K562 treated with DMSO at 1 percent for 24 hours (cell line): Measurements from ENCODE around the gene NUDT21. TPM values are rescaled to one million over a fixed set of nuclear protein-coding genes. Genes with fewer than 3 reads are reported as not detected.

Source experiments
- total RNA-seq: library from RNA; unstranded; fragments of 300-600 nt; gene quantifications from 2 replicates; pipeline ENCODE4 v1.2.3, GENCODE V29; 2022; ENCODE audit warnings: low read depth; ENCODE audit not compliant: insufficient read depth

Gene NUDT21
- 69.4 and 82.9 TPM in 2 replicates for total RNA-seq

GRCh38 chr16:56450986-56451752 is at the start of gene NUDT21, which contains the start of gene OGFOD1:
Gene NUDT21 (minus strand): TSS chr16:56451332. CDS start chr16:56451202, 130 bp downstream.
Gene OGFOD1 (plus strand): TSS chr16:56451554. CDS start chr16:56451613, 59 bp downstream.

GRCh38 chr16:56425439-56425832 is 25.7 kb downstream of the NUDT21 start, which contains the start of gene AMFR:
Gene AMFR (minus strand): TSS chr16:56425545. CDS start chr16:56425327, 218 bp downstream.

Other genes starting within 250 kb of the NUDT21 start
- 103 and 111 TPM in 2 replicates for gene AMFR, start 25.8 kb downstream of the NUDT21 start, total RNA-seq
- 19.0 and 26.1 TPM in 2 replicates for gene OGFOD1, start 222 bp upstream of the NUDT21 start, total RNA-seq
- 19.5 and 21.9 TPM in 2 replicates for gene BBS2, start 68.7 kb upstream of the NUDT21 start, total RNA-seq
- not detected in 2 replicates for gene MT4, start 113.7 kb upstream of the NUDT21 start, total RNA-seq
- gene MT3, start 138.2 kb upstream of the NUDT21 start, total RNA-seq = not detected in 2 replicates
- 22.5 and 28.1 TPM in 2 replicates for gene MT2A, start 157.3 kb upstream of the NUDT21 start, total RNA-seq
- gene MT1E, start 174.4 kb upstream of the NUDT21 start, total RNA-seq = not detected in 2 replicates
- not detected in 2 replicates for gene MT1M, start 181.3 kb upstream of the NUDT21 start, total RNA-seq
- gene MT1A, start 187.3 kb upstream of the NUDT21 start, total RNA-seq = not detected in 2 replicates
- gene MT1B, start 200.6 kb upstream of the NUDT21 start, total RNA-seq = not detected in 2 replicates
- not detected in 2 replicates for gene MT1F, start 206.6 kb upstream of the NUDT21 start, total RNA-seq
- gene MT1G, start 216.7 kb upstream of the NUDT21 start, total RNA-seq = 2.8 TPM in 1 of 2 replicates, not detected in the other
- gene MT1H, start 218.5 kb upstream of the NUDT21 start, total RNA-seq = not detected in 2 replicates
- 11.5 and 27.6 TPM in 2 replicates for gene MT1X, start 231.1 kb upstream of the NUDT21 start, total RNA-seq